ENCODE measurements around the gene RARB.

RARB gene

DNA sequence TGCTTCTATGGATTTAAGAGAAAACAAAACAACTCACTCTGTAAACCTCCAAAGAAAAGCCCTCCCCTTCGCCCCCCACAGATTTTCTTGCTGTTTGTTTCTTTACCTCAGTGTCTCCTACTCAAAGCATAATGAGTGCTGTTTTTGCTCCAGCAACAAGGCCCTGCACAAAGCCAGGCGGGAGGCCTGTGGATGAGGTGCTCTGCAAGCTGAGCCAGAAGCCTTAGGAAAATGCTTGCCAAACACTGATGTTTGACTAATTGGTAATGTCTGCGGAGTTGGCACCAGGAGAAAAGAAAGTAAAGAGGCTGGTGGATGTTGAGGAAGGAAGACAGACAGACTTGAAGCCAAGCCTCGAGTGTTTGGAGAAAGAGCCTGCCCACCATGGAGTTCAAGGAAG, 99.7 kb downstream of the RARB start:
- POLR2A ChIA-PET: no interaction called here
- TF ChIP-seq ZNF768 (tag by site-specific recombination; IDR thresholded peaks at IDR 0.05) (no peak), ZBTB17 (tag by site-specific recombination; IDR thresholded peaks at IDR 0.05) (no peak), ZSCAN30 (tag by site-specific recombination; IDR thresholded peaks at IDR 0.05) (no peak), ZNF501 (tag by site-specific recombination; IDR thresholded peaks at IDR 0.05) (no peak), ZNF621 (tag by site-specific recombination; IDR thresholded peaks at IDR 0.05) (no peak), ZNF544 (tag by site-specific recombination; IDR thresholded peaks at IDR 0.05) (no peak), ZNF133 (tag by site-specific recombination; IDR thresholded peaks at IDR 0.05) (no peak), ZNF24 (tag by site-specific recombination; IDR thresholded peaks at IDR 0.05) (no peak), KLF1 (tag by site-specific recombination; IDR thresholded peaks at IDR 0.05) (no peak), ZNF670 (tag by site-specific recombination; IDR thresholded peaks at IDR 0.05; ENCODE audit: low read depth) (no peak), YY2 (tag by site-specific recombination; IDR thresholded peaks at IDR 0.05) (no peak), PRDM2 (tag by site-specific recombination; IDR thresholded peaks at IDR 0.05; ENCODE audit: borderline replicate concordance) (no peak), ZNF660 (tag by site-specific recombination; IDR thresholded peaks at IDR 0.05) (no peak), REPIN1 (tag by site-specific recombination; IDR thresholded peaks at IDR 0.05; ENCODE audit: low read depth) (no peak), GLI2 (tag by site-specific recombination; IDR thresholded peaks at IDR 0.05; ENCODE audit: borderline replicate concordance, low read depth) (no peak), ZNF274 (IDR thresholded peaks at IDR 0.05; ENCODE audit: low read length) (no peak), ZNF274 (tag by site-specific recombination; IDR thresholded peaks at IDR 0.05; ENCODE audit: borderline replicate concordance) (no peak)
- TF ChIP-seq, protein P1, sequence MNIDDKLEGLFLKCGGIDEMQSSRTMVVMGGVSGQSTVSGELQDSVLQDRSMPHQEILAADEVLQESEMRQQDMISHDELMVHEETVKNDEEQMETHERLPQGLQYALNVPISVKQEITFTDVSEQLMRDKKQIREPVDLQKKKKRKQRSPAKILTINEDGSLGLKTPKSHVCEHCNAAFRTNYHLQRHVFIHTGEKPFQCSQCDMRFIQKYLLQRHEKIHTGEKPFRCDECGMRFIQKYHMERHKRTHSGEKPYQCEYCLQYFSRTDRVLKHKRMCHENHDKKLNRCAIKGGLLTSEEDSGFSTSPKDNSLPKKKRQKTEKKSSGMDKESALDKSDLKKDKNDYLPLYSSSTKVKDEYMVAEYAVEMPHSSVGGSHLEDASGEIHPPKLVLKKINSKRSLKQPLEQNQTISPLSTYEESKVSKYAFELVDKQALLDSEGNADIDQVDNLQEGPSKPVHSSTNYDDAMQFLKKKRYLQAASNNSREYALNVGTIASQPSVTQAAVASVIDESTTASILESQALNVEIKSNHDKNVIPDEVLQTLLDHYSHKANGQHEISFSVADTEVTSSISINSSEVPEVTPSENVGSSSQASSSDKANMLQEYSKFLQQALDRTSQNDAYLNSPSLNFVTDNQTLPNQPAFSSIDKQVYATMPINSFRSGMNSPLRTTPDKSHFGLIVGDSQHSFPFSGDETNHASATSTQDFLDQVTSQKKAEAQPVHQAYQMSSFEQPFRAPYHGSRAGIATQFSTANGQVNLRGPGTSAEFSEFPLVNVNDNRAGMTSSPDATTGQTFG (tag by site-specific recombination; IDR thresholded peaks at IDR 0.05; ENCODE audit: borderline replicate concordance): no peak
- TF ChIP-seq, protein P2, sequence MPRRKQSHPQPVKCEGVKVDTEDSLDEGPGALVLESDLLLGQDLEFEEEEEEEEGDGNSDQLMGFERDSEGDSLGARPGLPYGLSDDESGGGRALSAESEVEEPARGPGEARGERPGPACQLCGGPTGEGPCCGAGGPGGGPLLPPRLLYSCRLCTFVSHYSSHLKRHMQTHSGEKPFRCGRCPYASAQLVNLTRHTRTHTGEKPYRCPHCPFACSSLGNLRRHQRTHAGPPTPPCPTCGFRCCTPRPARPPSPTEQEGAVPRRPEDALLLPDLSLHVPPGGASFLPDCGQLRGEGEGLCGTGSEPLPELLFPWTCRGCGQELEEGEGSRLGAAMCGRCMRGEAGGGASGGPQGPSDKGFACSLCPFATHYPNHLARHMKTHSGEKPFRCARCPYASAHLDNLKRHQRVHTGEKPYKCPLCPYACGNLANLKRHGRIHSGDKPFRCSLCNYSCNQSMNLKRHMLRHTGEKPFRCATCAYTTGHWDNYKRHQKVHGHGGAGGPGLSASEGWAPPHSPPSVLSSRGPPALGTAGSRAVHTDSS (tag by site-specific recombination; IDR thresholded peaks at IDR 0.05): no peak
- H3K9me3 ChIP-seq (ENCODE audit: control insufficient read depth, insufficient read depth, low read depth, low read length): no peaks in the 10 kb centered on the region
- no peak overlapping the region for H3K4me3 ChIP-seq (ENCODE audit: low read depth, low read length)
- CTCF ChIA-PET: no interaction called here
- H3K4me1 ChIP-seq (ENCODE audit: control insufficient read depth, insufficient read depth, low read length): no peaks in the 10 kb centered on the region
- no peak overlapping the region for H3K27ac ChIP-seq (ENCODE audit: extremely low read depth, low read depth, low read length)
- no peaks in the 10 kb centered on the region for H3K36me3 ChIP-seq (ENCODE audit: control insufficient read depth in 2 of 2, insufficient read depth in 1 of 2, low read length in 2 of 2)
